NCI-H460 (cell line): ENCODE measurements around the gene SDCCAG8. TPM values are rescaled to one million over a fixed set of nuclear protein-coding genes. Genes with fewer than 3 reads are reported as not detected.
A peak's percentile ranks its signal among the peaks of the same experiment; 100 is the strongest.

Experiments
- DNase-seq: peaks from one replicate; pipeline ENCODE4 v3.0.0-alpha.2; 2016; ENCODE audit warnings: low read depth; ENCODE audit errors: extremely low read depth
- total RNA-seq: library from RNA; depleted of rRNA; stranded (reverse); fragments of >200 nt; shearing (Covaris generic); gene quantifications from 2 replicates; pipeline ENCODE4 v1.2.3, GENCODE V29; 2014

The SDCCAG8 gene
- total RNA-seq, 1 experiment from 2014 or later, result 30.1 TPM

DNA sequence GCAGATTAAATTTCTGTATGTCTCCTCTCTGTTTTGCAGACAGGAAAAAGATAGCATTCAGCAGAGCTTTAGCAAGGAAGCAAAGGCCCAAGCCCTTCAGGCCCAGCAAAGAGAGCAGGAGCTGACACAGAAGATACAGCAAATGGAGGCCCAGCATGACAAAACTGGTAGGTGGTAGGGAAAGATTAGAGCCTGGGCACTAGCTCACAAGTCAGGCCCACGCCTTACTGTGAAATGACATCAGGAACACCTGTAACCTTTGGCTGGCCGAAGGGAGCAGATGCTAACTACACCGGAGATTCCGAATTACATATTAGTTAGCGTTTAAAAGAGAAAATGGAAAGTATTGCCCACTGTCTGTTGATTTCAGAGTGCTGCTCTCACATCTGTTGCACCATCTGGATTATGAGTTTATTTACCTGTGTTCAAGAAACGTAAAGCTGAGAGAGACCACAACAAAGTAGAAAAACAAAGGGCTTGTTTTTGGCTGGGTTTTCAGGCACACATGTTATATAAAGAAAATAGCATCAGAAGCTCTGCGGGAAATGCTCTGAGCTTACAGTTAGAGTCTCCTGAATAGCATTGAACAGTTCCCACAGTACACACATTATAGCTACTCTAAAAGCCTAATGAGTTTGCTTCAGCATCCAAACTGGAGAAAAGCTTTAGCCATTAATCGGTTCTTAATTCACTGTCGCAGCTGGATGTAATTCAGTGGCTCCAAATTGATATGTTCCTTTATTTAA is 160.0 kb downstream of the SDCCAG8 start:
- no peak for DNase-seq

DNA sequence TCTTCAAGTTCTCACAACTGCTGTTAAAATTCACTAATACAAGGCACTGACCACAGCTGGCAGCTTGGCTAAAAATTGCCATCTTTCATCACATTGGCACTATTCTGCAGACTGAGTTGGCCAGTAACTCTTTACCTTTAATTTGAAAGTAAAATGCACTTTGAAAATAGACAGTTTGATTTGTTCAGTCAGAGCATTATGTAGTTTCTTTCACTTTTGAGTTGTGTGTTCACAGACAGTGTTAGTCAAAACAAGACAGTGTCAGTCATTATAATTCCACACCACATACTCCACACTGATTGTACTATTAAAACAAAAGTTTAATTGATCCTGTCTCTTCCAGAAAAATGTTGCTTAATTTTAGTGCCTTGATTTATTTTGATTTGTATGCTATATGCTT is 160.7 kb downstream of the SDCCAG8 start:
- DNase-seq, result no peak

DNA sequence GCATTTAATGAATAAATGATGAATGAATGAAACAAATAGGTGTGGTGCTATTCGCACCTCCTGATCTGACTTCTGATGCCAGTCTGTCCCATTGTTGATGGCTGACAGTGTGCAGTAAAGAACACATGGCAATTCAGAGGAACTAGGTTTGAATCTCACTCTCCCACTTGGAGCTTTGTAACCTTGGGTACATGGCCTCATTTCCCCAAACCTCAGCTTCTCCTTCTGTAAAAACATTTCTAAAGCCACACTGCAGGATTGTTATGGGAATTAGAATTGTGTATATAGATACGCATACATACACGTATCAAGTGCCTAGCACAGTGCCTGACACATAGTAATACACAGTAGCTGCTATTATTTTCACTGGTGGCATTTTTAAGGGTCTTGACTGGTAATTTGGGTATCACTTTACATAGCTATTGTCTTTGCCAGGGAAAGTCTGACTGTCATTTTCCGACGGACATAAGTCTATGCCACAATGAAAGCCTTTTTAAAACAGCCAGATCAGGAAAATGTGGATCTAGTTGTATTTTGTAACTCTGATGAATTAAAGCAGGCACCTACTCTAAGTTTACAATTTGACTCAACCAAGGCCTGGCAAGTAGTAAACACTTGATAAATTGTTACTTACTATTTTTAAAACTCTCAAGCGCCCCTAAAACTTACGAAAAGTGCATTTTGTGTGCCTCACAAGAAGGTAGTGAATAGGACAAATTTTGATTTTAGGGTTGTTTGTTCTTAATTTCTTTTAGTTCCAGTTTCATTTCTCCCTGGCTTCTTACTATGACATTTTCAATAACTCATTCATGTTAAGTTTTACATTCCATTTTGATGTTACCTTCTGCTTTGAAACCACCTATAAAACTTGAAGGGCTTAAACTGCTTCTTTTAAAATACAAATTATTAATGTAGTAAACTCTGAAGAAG is 164.4 kb downstream of the SDCCAG8 start:
- DNase-seq, result no peak

DNA sequence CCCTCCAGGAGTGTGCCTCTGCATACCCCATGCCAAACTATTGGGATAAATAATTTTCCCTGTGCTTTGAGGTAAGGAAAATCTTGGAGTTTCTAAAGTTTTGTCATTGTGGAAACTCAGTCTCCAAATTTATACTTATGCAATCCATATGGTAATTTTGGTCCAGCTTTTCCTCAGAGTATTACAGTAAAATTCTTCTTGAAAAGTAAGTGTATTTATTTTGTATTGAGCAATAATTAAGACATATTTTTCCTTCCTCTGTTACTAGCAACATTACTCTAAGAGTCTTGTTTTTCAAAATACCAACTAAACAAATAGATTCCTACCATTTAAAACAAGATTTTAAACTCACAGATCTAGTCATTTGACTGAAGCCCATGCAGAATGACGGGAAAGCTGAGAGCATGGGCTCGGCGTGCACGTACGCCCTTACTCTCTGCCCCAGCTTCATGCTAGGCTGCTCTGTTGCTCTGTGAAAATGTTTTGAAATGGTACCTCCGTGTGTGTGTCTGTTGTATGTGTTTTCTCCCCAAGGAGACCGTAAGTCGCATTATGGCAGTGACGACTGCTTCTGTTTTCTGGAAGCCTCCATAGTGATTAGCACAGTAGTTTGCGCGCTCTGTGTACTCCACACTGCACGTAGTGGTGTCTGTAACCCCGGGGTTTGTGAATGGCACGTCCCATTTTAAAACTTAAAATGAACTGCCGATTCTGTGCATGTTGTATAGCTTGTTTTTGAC is 165.3 kb downstream of the SDCCAG8 start:
- DNase-seq, result no peak

DNA sequence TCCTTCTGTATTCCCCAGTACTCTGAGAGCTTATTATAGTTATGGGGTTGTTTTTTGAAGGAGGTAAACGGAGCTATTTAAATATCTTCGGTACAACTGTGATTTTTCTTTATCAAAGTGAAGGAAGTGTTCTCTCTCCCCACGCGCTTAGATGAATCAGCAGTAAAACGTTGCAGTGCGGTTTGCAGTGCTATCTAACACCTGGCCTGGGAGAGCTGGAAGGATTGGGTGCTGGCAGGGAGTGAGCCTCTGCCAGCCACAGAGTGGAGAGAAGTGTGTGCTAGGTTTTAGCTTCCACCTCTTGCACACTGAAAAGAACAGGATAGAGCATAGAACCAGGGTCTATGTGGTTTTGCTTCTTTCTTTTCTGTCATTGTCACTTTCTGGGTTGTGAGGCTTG is 165.9 kb downstream of the SDCCAG8 start:
- DNase-seq, result peak; percentile 61

DNA sequence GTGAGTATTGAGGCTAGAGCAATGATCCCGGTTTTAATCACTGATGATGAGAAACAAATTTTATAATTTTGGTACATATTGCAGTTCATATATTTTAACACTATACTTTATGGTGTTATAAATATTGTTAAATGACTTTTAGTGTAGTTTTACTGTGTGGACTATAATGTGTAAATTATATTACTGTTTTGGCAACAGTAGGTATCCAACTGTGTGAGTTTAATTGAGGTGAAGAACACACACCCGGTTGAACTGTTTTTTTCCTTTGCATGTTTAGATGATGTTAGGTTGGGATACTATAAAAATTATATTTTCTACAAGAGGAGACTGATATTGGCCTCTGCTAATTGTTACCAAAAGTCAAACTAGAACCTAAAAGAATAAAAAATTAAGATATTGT is 166.5 kb downstream of the SDCCAG8 start:
- DNase-seq, result no peak

DNA sequence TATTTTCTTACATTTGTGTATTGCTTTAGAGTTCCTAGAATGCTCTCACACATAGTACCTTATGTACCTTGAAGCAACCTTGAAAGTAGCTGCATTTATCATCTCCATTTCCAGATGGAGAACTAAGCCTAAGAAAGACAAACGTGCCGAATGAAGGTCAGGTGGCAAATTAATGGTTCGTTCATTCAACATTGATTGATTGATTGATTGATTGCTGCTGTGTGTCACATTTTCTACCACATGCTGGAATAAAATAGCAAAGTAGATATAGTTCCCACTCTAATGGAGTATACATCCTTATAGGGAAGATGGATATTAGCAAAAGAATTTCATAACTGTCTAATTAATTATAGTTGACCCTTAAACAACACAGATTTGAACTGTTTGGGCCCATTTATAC is 172.2 kb downstream of the SDCCAG8 start:
- no peak for DNase-seq

DNA sequence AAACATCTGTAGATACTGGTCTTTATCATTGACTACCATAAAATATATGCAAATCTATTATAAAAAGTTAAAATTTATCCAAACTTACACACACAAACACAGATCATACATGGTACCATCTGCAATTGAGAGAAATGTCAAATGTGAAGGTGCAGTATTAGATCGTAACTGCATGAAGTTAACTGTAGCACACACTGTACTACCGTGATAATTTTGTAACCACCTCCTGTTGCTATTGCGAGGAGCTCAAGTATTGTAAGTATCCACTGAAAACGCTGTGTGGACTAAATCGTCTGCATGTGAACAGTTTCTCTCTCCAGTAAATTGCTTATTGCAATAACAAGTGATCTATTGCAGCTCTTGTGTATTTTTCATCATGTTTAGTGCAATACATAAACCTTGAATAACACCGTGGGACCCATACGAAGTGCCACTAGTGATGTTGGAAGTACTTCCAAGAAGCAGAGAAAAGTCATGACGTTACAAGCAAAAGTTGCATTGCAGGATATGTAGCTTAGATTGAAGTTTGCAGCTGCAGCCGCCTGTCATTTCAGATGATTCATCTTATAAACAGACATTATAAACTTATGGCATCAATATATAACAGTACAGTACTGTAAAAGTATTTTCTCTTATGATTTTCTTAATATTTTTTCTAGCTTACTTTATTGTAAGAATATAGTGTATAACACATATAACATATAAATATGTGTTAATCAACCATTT is 172.9 kb downstream of the SDCCAG8 start:
- no peak for DNase-seq

DNA sequence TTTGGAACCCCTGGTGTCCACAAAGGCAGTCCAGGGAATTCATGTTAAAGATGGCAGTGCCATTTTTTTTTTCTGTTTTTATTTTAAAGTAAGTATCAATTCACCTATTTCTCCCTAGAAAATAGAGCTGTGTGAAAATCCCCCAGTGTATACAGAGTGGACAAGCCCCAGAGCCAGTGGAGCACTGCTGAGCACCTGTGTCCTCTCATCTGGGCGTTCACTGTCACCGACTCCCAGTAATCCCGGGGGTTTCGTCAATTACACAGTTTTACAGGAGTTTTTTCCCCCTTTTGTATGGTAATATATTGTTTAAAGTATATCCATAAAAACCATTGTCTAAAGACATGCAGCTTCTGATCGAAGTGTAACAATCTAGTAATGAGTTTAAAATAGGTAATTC is 175.8 kb downstream of the SDCCAG8 start:
- no peak for DNase-seq

DNA sequence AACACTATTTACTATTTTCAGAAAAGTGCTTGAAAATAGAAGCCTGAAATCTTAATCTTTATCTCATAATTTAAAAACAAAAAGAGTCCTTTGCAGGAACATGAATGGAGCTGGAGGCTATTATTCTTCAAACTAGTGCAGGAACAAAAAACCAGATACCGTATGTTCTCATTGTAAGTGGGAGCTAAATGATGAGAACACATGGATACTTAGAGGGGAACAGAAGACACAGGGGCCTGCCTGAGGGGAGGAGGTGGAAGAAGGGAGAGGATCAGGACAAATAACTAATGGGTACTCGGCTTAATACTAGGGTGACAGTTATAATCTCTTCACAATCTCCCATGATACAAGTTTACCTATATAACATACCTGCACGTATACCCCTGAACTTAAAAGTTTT is 176.3 kb downstream of the SDCCAG8 start:
- no peak for DNase-seq

DNA sequence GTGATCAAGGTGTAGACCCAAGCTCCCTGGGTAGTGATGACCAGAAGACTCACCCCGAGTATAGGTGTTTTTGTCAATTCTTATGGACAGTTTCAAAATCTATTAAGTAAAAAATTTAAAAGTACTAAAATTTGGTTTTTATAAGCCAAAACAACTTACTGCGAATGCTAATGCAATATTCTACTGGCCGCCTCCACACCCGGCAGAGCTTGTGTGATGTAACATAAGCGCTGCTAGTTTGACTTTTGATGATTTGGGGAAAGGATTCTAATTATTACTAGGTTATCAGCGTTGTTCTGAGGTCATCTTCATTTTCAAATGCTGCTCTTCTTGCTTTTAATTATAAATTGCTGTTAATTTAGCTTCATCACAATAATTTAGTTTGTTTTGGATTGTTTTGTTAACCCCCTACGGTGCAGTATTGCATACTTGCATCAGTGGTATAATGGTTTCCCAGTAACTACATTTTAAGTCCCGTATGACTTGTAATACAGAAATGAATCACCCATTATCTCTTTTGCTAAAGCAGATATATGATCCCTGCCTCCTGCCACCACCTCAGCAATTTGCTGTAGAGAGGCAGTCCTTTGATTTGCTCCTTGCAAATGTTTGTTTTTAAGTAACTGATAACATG is 178.0 kb downstream of the SDCCAG8 start:
- DNase-seq, result no peak

DNA sequence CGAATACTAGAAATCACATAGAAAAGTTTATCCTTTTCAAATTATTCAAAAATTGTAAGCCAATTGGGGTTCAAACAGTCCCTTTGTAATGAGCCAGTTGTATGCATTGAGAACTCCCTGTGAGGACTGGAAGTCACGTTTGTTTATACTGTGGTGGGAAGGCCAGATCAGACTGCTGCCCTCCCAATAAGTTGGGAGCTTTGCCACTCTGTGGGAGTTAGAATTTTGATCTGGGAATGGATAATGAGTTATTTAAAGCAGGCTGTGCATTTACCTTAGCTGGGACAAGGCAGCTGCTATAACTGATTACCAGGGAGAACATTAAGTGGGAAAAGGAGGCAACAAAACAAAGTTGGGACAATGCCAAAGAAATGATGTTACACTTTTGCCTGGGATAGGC is 178.8 kb downstream of the SDCCAG8 start:
- DNase-seq, result no peak

DNA sequence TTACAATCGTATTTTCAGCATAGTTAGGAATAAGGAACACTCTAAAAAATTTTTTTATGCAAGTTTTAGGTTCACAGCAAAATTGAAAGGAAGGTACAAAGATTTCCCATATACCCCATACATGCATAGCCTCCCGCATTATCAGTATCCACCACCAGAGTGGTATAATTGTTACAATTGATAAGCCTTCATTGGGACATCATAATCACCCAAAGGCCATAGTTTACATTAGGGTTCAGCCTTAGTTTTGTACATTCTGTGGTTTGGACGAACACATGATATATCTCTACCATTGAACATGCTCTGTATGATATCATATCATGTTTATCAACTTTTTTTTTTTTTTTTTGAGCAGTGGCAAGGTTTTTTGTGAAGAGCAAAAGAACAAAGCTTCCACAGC is 180.0 kb downstream of the SDCCAG8 start:
- no peak for DNase-seq

DNA sequence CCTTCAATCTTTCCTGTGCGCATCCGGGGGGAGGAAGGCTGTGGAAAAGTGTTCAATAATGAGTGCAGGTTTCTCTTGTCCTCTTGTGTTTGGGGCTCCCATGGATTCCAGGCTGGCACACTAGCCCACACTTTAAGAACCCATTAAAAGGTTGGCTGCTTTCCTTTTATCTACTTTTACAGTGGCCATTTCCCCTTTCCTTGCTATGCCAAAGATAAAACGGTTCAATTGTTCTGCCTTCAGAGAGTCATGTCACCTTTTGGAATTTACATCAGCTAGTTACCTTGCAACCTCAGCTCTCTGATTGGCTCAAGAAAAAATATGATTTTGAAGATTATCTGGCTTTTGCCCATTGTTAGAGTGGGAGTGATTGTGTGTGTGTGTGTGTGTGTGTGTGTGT is 182.3 kb downstream of the SDCCAG8 start:
- DNase-seq, result no peak

DNA sequence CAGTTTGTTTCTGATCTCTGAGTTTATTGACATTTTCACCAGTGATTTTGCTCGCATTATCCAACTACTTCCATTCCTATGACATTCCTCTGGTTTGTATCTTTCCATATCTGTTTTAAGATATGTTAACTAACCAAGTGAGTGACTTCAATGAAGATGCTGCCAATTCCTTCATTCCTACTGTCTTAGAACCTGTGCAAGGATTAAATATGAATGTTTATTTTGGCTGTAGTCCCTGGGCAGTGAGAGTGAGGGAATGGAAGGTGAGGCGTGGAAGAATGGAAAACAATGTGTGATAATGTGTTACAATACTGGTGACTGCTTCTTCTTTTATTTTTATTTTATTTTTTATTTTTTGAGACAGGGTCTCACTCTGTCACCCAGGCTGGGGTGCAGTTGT is 183.0 kb downstream of the SDCCAG8 start:
- DNase-seq, result no peak

DNA sequence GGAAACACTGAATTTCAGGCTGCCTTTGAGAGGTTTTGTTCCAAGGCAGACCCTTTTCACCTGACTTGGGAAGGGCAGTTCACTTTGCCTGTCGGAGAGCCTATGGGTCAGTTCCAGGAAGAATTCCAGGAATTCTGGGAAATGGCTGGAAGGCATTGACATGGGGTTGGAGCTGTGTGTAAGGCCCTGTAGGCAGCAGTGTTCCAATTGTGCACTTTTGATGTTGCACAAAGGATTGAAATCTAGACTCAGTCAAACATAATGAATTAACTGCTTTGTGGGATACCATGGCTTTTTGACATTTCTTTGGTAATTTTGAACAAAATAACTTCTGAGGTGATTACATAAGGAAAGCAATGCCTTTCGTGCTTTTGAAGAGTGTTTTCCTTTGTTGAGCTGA is 184.6 kb downstream of the SDCCAG8 start:
- no peak for DNase-seq

DNA sequence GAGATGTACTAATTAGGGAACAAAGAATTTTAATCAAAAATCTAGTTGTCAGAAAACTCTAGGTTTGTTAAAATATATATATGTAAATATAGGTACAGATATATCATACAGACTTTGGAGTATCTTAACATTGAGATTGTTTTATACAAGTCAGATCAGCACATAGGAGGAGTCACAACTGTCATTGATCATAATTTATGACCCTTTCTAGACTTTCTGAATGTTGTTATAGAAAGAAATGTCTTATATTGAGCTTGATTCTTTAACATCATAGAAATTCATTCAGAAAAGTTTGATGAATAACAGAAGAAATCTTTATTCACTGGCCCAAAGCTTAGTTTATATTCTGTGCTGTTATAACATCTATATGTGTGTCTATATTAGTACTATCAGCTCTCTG is 185.8 kb downstream of the SDCCAG8 start:
- DNase-seq, result no peak

DNA sequence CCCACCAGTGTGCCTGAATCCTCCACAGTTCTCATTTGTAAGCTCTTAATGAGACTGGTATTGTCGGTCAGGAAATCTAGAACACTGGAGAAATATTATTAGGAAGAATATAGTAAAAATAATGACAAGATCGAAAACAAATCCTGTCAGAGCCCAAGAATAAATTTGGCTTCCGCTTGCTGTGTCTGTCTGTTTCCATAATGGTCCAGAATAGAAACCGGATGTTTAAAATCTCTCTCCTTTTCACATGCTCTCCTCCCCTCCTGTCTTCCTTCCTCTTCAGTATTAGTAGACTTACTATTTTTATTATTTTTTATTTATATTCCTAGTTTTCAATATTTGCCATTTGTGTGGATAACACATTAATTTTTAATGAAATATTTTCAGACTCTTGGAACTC is 187.7 kb downstream of the SDCCAG8 start:
- no peak for DNase-seq

DNA sequence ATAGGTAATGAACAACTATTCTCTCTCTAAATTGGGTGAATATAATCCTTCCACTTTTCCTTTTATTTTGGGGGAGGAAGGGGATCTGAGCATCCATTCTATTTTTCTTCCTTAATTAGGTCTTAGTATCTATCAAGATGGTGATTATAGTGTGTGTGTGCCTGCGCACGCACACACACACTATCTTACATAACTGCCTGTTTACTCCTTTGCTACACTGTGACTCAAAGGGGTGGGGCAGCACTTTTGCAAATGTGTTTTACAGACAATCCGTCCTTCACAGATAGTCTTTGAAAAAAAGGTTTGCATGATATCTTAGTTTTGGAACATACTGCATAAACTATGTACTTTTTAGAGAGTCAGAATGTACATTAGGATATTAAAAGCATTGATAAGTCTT is 191.5 kb downstream of the SDCCAG8 start:
- peak; percentile 54 for DNase-seq

DNA sequence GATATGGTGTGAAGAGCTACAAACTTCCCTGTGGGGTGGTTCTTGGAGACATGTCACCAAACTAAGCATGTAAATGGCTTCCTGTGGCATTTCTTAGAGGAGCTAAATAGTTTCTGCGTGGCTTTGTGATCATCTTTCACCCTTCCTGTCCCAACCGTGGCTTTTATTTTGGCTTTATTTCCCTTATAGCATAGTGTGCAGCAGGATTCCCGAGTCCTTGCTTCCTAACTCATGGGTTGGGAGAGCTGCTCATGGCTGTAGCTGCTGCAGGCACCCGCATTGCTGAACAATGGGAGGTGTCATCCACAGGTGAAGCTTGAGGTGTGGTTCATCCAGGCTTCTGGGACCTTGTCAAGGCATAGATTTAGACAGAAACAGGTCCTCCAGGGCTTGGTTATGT is 192.0 kb downstream of the SDCCAG8 start:
- no peak for DNase-seq
